HCT116 (cell line): ENCODE measurements around the gene DNMT3A. TPM values are rescaled to one million over a fixed set of nuclear protein-coding genes. Genes with fewer than 3 reads are reported as not detected.

Experiments used
- ATAC-seq: fragments of 200-7000 bp; cut with Tn5 transposase; 2 replicates; pipeline ENCODE4 v1.9.1; 2020; ENCODE audit warnings: mild to moderate bottlenecking, moderate library complexity
- BruUV-seq: library from RNA; stranded (reverse); fragments of 400-500 nt; replicated peaks from 2 replicates; lab custom pipeline; 2021; lab: Mats Ljungman, UMichigan
- CTCF ChIA-PET: fragments of 300-600 bp; sonication (Branson Sonifier 250); formaldehyde crosslinking; loops from one replicate; lab custom pipeline; 2021; ENCODE audit warnings: antibody characterized with exemption; lab: Charles Lee
- POLR2A ChIA-PET: fragments of 300-600, 350-600 bp; sonication (Branson Sonifier 250); formaldehyde crosslinking; loops from one replicate; lab custom pipeline; 2021; ENCODE audit warnings: antibody characterized with exemption; lab: Charles Lee
- RAD21 ChIA-PET, 2 experiments: fragments of 300-600 bp; sonication (Branson Sonifier 250); formaldehyde crosslinking; loops; one replicate each; lab custom pipeline; 2023; ENCODE audit warnings: low total read pairs in 2 of 2; ENCODE audit not compliant: uncharacterized antibody in 2 of 2, unreplicated experiment in 2 of 2, low non-redundant PET in 1 of 2; lab: Charles Lee
- DNase-seq: peaks from one replicate; pipeline ENCODE4 v3.0.0-alpha.2; 2010; ENCODE audit warnings: low read depth, low spot score
- H2AFZ ChIP-seq: fragments of 200-600 bp; shearing (Covaris generic), sonication (generic); 2 replicates; pipeline ENCODE4 v1.6.1; 2017; ENCODE audit warnings: low read depth, mixed run types, mixed read lengths, antibody characterized with exemption, low read length; ENCODE audit not compliant: poor library complexity, severe bottlenecking
- H3K27ac ChIP-seq: 2 replicates; pipeline ENCODE4 v1.5.1; 2012; ENCODE audit warnings: low read depth, low read length
- H3K27me3 ChIP-seq: fragments of 200-600 bp; sonication (generic); 2 replicates; pipeline ENCODE4 v1.6.1; 2016; ENCODE audit warnings: mixed run types, low read length, mixed read lengths; ENCODE audit not compliant: insufficient read depth
- H3K36me3 ChIP-seq, 2 experiments: fragments of 200-500 bp in 1 of 2; fragments of 200-600 bp in 1 of 2; sonication (Bioruptor generic) in 1 of 2; sonication (generic) in 1 of 2; 2 replicates each; pipeline versions ENCODE4 v1.5.1 to v1.6.1; 2014 to 2016; ENCODE audit warnings: low read length in 2 of 2, inconsistent platforms in 1 of 2, mixed read lengths in 1 of 2, mixed run types in 1 of 2; ENCODE audit not compliant: insufficient read depth in 2 of 2, control insufficient read depth in 1 of 2
- H3K4me1 ChIP-seq, 2 experiments: fragments of 200-600 bp in 1 of 2; sonication (generic) in 1 of 2; 2 replicates each; pipeline versions ENCODE4 v1.5.1 to v1.6.1; 2012 to 2017; ENCODE audit warnings: low read length in 2 of 2, inconsistent platforms in 1 of 2, mild to moderate bottlenecking in 1 of 2, mixed read lengths in 1 of 2, mixed run types in 1 of 2, moderate library complexity in 1 of 2; ENCODE audit not compliant: insufficient read depth in 2 of 2, control insufficient read depth in 1 of 2
- H3K4me2 ChIP-seq: fragments of 200-600 bp; sonication (generic); 2 replicates; pipeline ENCODE4 v1.6.1; 2017; ENCODE audit warnings: mixed run types, low read length, mixed read lengths
- H3K4me3 ChIP-seq, 2 experiments: fragments of 200-600 bp in 1 of 2; sonication (generic) in 1 of 2; replicated peaks in 1 of 2; 2 replicates each; pipeline ENCODE4 v1.5.1; 2011 to 2016; ENCODE audit warnings: low read length in 2 of 2, control low read depth in 1 of 2, low read depth in 1 of 2, mild to moderate bottlenecking in 1 of 2, mixed read lengths in 1 of 2, mixed run types in 1 of 2
- H3K79me2 ChIP-seq: fragments of 200-600 bp; sonication (generic); 2 replicates; pipeline ENCODE4 v1.6.1; 2017; ENCODE audit warnings: mild to moderate bottlenecking, mixed run types, low read length, moderate library complexity, mixed read lengths; ENCODE audit not compliant: insufficient read depth
- H3K9ac ChIP-seq: fragments of 200-600 bp; sonication (generic); 2 replicates; pipeline ENCODE4 v1.6.1; 2016; ENCODE audit warnings: low read length, mixed read lengths
- H3K9me2 ChIP-seq: fragments of 200-600 bp; sonication (generic), shearing (Covaris generic); 2 replicates; pipeline ENCODE4 v1.6.1; 2017; ENCODE audit warnings: mixed run types, mild to moderate bottlenecking, moderate library complexity; ENCODE audit not compliant: insufficient read depth
- H3K9me3 ChIP-seq, 2 experiments: fragments of 200-500 bp in 1 of 2; fragments of 200-600 bp in 1 of 2; sonication (Bioruptor generic) in 1 of 2; sonication (generic) in 1 of 2; 2 replicates each; pipeline ENCODE4 v1.6.1; 2014 to 2017; ENCODE audit warnings: low read length in 2 of 2, mixed read lengths in 2 of 2, inconsistent platforms in 1 of 2, low read depth in 1 of 2, mild to moderate bottlenecking in 1 of 2, mixed run types in 1 of 2, moderate library complexity in 1 of 2; ENCODE audit not compliant: control insufficient read depth in 1 of 2, insufficient read depth in 1 of 2
- H4K20me1 ChIP-seq: fragments of 200-600 bp; sonication (generic), shearing (Covaris generic); 2 replicates; pipeline ENCODE4 v1.6.1; 2017; ENCODE audit warnings: mixed run types, mild to moderate bottlenecking, moderate library complexity; ENCODE audit not compliant: insufficient read depth
- CEBPB ChIP-seq: IDR thresholded peaks from 2 replicates; pipeline ENCODE4 v1.6.1; 2012; ENCODE audit warnings: low read depth
- EZH2 ChIP-seq: fragments of 200-600 bp; sonication (generic); IDR thresholded peaks from 2 replicates; pipeline ENCODE4 v1.6.1; 2017; ENCODE audit warnings: antibody characterized with exemption, mixed run types
- EZH2phosphoT487 ChIP-seq: fragments of 200-600 bp; IDR thresholded peaks from 2 replicates; pipeline ENCODE4 v1.6.1; 2018; ENCODE audit warnings: antibody characterized with exemption, borderline replicate concordance
- JUND ChIP-seq: IDR thresholded peaks from 2 replicates; pipeline ENCODE4 v1.6.1; 2012
- POLR2AphosphoS5 ChIP-seq: IDR thresholded peaks from 2 replicates; pipeline ENCODE4 v1.6.1; 2011; ENCODE audit warnings: mild to moderate bottlenecking, low read depth, low read length, moderate library complexity
- RAD21 ChIP-seq: IDR thresholded peaks from 2 replicates; pipeline ENCODE4 v1.6.1; 2012; ENCODE audit warnings: low read depth, mild to moderate bottlenecking
- SIN3A ChIP-seq: IDR thresholded peaks from 2 replicates; pipeline ENCODE4 v1.6.1; 2012; ENCODE audit warnings: low read depth
- SRF ChIP-seq: IDR thresholded peaks from 2 replicates; pipeline ENCODE4 v1.6.1; 2012; ENCODE audit warnings: low read depth
- TCF7L2 ChIP-seq: IDR thresholded peaks from 2 replicates; pipeline ENCODE4 v1.7.0; 2011; ENCODE audit warnings: borderline replicate concordance, inconsistent platforms; ENCODE audit not compliant: insufficient read depth, insufficient read length; ENCODE audit errors: extremely low read depth
- ZFX ChIP-seq: fragments of 450-650 bp; IDR thresholded peaks from 2 replicates; pipeline ENCODE4 v1.6.1; 2017
- ZNF274 ChIP-seq: fragments of 200-500 bp; sonication (Bioruptor generic); IDR thresholded peaks from 2 replicates; pipeline ENCODE4 v1.6.1; 2014; ENCODE audit warnings: mild to moderate bottlenecking, low read depth, low read length, inconsistent platforms
- intact Hi-C: fragments of 100-400 bp; cut with micrococcal nuclease; formaldehyde crosslinking; loops from 2 replicates; pipeline ENCODE4 v1.10.0; 2022
- total RNA-seq: library from RNA; stranded (reverse); gene quantifications from one replicate; pipeline ENCODE4 v1.2.1, GENCODE V29; 2021; ENCODE audit not compliant: unreplicated experiment
- TF ChIP-seq, protein P1 (sequence below): IDR thresholded peaks from 2 replicates; pipeline ENCODE4 v1.6.1; 2012; ENCODE audit warnings: low read depth
- TF ChIP-seq, protein P2 (sequence below): IDR thresholded peaks from 2 replicates; pipeline ENCODE4 v1.6.1; 2012
- TF ChIP-seq, protein P3 (sequence below): IDR thresholded peaks from 2 replicates; pipeline ENCODE4 v1.6.1; 2011; ENCODE audit warnings: mild to moderate bottlenecking, low read length, moderate library complexity; ENCODE audit not compliant: insufficient replicate concordance; ENCODE audit errors: extremely low read depth

The DNMT3A gene
- total RNA-seq, 1 experiment from 2014 or later = 14.3 TPM

DNA sequence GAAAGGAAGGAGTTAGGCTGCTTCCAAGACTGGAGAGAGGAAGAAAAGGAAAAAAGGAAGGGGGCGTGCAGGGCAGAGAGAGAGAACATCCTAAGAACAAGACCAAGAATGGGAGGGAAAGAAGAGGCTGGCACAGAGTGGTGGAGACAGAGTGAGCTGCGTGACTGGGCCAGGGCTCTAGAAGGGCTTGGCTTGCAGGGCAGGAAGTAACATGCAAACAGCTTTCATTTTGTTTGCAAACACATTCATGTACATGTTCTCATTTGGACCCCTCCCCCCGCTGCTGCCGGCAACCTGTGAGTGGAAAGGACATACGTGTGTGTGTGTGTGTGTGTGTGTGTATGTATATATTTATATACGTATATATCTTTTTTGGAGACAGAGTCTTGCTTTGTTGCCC lies 46.8 kb upstream of the DNMT3A start:
- H3K9me2 ChIP-seq = no peaks in the 10 kb centered on the region
- DNase-seq (no peak), ATAC-seq (no peak)
- no peak overlapping the region for H3K27ac ChIP-seq
- no peak overlapping the region for H3K4me2 ChIP-seq
- intact Hi-C loops = no loop called here
- H2AFZ ChIP-seq = no peak overlapping the region
- no peak for TF ChIP-seq ZNF274
- no peak for TF ChIP-seq TCF7L2
- TF ChIP-seq EZH2 = no peak
- TF ChIP-seq RAD21 = no peak
- TF ChIP-seq EZH2phosphoT487 = no peak
- no peak for TF ChIP-seq JUND
- TF ChIP-seq, protein P1, sequence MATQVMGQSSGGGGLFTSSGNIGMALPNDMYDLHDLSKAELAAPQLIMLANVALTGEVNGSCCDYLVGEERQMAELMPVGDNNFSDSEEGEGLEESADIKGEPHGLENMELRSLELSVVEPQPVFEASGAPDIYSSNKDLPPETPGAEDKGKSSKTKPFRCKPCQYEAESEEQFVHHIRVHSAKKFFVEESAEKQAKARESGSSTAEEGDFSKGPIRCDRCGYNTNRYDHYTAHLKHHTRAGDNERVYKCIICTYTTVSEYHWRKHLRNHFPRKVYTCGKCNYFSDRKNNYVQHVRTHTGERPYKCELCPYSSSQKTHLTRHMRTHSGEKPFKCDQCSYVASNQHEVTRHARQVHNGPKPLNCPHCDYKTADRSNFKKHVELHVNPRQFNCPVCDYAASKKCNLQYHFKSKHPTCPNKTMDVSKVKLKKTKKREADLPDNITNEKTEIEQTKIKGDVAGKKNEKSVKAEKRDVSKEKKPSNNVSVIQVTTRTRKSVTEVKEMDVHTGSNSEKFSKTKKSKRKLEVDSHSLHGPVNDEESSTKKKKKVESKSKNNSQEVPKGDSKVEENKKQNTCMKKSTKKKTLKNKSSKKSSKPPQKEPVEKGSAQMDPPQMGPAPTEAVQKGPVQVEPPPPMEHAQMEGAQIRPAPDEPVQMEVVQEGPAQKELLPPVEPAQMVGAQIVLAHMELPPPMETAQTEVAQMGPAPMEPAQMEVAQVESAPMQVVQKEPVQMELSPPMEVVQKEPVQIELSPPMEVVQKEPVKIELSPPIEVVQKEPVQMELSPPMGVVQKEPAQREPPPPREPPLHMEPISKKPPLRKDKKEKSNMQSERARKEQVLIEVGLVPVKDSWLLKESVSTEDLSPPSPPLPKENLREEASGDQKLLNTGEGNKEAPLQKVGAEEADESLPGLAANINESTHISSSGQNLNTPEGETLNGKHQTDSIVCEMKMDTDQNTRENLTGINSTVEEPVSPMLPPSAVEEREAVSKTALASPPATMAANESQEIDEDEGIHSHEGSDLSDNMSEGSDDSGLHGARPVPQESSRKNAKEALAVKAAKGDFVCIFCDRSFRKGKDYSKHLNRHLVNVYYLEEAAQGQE = no peak
- TF ChIP-seq ZFX = no peak
- TF ChIP-seq POLR2AphosphoS5 = no peak
- TF ChIP-seq, protein P2, sequence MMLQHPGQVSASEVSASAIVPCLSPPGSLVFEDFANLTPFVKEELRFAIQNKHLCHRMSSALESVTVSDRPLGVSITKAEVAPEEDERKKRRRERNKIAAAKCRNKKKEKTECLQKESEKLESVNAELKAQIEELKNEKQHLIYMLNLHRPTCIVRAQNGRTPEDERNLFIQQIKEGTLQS = no peak
- no peak for TF ChIP-seq SRF
- TF ChIP-seq, protein P3, sequence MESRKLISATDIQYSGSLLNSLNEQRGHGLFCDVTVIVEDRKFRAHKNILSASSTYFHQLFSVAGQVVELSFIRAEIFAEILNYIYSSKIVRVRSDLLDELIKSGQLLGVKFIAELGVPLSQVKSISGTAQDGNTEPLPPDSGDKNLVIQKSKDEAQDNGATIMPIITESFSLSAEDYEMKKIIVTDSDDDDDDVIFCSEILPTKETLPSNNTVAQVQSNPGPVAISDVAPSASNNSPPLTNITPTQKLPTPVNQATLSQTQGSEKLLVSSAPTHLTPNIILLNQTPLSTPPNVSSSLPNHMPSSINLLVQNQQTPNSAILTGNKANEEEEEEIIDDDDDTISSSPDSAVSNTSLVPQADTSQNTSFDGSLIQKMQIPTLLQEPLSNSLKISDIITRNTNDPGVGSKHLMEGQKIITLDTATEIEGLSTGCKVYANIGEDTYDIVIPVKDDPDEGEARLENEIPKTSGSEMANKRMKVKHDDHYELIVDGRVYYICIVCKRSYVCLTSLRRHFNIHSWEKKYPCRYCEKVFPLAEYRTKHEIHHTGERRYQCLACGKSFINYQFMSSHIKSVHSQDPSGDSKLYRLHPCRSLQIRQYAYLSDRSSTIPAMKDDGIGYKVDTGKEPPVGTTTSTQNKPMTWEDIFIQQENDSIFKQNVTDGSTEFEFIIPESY = no peak
- no peak for TF ChIP-seq CEBPB
- TF ChIP-seq SIN3A = no peak
- no peaks in the 10 kb centered on the region for H3K79me2 ChIP-seq
- ChIA-PET CTCF (no interaction called here), POLR2A (no interaction called here), RAD21 (no interaction called here)
- no peaks in the 10 kb centered on the region for H3K9me3 ChIP-seq
- no peaks in the 10 kb centered on the region for H3K27me3 ChIP-seq
- no peaks in the 10 kb centered on the region for H3K36me3 ChIP-seq
- H3K4me1 ChIP-seq = no peaks in the 10 kb centered on the region
- BruUV-seq = no TSS peak
- H4K20me1 ChIP-seq = no peaks in the 10 kb centered on the region
- H3K9ac ChIP-seq = no peak overlapping the region
- H3K4me3 ChIP-seq = no peak overlapping the region
